ENCODE results near the gene HOXB4. TPM values are rescaled to one million over a fixed set of nuclear protein-coding genes. Genes with fewer than 3 reads are reported as not detected.

HOXB4 gene
- total and polyA plus RNA-seq, 9 donors = 0.13 to 3.4 (median 0.87) TPM

DNA sequence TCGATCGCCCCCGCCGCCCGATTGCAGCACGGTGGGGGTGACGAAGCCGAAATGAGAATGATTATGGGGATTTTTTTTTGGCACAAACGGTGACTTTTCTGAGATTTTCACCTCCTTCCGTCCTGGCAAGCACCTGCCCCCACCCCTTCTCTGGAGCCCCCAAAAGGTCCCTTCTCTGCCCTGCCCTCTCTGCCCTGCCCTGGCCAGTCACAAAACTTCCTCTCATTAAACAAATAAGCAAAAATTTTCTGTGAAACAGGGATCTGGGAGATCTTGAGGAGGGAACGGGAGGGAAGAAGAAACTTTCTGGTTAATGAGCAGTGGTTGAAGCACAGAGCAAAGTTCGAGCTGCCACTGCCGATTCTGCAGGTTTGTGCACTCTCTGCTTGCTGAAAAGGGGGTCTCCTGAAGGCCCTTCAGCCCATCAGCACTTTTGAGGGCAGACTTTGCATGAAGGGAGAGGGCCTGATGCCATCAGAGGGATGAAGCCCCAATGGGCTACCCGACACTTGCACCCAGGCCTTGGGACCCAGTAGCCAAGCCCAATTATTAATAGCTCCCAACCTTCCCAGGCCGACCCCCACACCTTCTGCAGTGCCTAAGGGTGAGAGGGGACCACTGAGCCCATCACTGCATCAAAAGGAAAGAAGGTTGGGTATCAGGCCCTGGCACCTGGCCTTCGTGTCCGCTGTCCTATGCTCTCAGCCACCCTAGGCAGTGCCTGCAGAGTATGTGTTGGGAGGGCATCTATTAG lies 38.0 kb upstream of the HOXB4 start:
- H3K36me3 ChIP-seq = no peaks in the 10 kb centered on the region
- intact Hi-C loops (cut with DNase I) = loop anchor here in 3 of 4 donors (5.0 to 10.0 kb wide), 2 partner anchors 284 to 591 kb away; no protein-coding TSS in a partner anchor
- no peaks in the 10 kb centered on the region for H3K4me1 ChIP-seq (ENCODE audit: insufficient read depth)
- H3K27me3 ChIP-seq = peaks cover under 1% of the 10 kb centered on the region
- no peak for TF ChIP-seq POLR2A (IDR thresholded peaks at IDR 0.05)
- no peak for TF ChIP-seq EP300 (IDR thresholded peaks at IDR 0.05)
- TF ChIP-seq CTCF (IDR thresholded peaks at IDR 0.05) = no peak
- no peak overlapping the region for H3K27ac ChIP-seq
- H3K4me3 ChIP-seq = no peak overlapping the region
- DNase-seq = no peak
- 19 to 25% (median 25%) methylated on average over 17 of the region's 17 CpGs for WGBS, 3 donors
- H3K9me3 ChIP-seq = no peaks in the 10 kb centered on the region

DNA sequence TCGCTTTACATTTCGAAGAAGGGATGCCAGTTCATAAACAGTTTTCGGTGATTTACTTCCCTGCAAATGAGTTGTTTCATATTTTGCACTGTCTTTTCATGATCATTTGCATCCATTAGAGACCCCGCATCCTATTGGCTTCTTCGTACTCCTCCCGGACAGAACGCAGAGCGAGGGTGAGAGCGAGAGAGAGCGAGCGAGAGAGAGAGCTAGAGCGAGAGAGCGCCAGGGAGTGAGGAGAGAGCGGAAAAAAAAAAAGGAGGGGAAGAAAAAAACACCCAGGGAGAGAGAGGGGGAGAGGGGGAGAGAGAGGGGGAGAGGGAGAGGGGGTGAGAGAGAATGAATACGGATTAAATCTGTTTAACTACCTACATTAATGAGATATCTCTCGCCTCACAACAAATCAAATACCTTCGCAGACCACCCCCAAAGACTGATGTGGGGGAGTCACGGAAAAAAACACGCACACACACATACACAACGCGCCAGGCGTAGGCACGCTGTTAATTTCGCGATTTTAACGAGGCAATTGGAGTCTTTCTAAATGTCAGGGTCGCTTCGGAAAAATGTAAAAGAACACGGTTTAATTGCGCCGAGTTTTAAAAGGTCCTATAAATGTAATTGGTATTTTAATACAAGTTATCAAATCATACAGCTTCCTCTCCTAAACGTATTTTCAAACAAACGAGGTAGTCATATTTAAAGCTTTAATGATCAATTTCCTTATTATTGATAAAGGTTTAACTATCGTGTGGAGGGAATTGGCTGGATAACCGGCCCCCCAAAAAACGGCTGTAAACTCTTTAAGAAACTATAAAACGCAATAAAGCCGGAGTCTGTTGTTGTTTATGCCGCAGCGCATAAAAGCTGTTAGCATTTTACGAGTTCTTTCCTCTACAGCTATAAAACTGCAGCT lies 37.2 kb upstream of the HOXB4 start, which contains the start of gene HOXB8:
Gene HOXB8 (minus strand): TSS at position 246 of the 916 bp plus-strand sequence. CDS start 588 bp downstream, outside the sequence.
- Histone ChIP-seq H3K27ac (no peak within 1 kb of the TSS), H3K4me3 (no peak within 1 kb of the TSS), H3K27me3 (no peaks in the 10 kb centered on the region), H3K4me1 (ENCODE audit: insufficient read depth) (peaks cover 2% of the 10 kb centered on the region), H3K9me3 (no peaks in the 10 kb centered on the region), H3K36me3 (no peaks in the 10 kb centered on the region)
- intact Hi-C loops (cut with DNase I) = loop anchor here in 3 of 4 donors (5.0 to 10.0 kb wide), 2 partner anchors 283 to 591 kb away; no protein-coding TSS in a partner anchor
- no peak for DNase-seq
- WGBS, 3 donors = 6 to 10% (median 7%) methylated on average over 41 of the region's 41 CpGs
- TF ChIP-seq EP300 (IDR thresholded peaks at IDR 0.05) = no peak
- TF ChIP-seq POLR2A (IDR thresholded peaks at IDR 0.05) = no peak
- TF ChIP-seq CTCF (IDR thresholded peaks at IDR 0.05) = no peak

DNA sequence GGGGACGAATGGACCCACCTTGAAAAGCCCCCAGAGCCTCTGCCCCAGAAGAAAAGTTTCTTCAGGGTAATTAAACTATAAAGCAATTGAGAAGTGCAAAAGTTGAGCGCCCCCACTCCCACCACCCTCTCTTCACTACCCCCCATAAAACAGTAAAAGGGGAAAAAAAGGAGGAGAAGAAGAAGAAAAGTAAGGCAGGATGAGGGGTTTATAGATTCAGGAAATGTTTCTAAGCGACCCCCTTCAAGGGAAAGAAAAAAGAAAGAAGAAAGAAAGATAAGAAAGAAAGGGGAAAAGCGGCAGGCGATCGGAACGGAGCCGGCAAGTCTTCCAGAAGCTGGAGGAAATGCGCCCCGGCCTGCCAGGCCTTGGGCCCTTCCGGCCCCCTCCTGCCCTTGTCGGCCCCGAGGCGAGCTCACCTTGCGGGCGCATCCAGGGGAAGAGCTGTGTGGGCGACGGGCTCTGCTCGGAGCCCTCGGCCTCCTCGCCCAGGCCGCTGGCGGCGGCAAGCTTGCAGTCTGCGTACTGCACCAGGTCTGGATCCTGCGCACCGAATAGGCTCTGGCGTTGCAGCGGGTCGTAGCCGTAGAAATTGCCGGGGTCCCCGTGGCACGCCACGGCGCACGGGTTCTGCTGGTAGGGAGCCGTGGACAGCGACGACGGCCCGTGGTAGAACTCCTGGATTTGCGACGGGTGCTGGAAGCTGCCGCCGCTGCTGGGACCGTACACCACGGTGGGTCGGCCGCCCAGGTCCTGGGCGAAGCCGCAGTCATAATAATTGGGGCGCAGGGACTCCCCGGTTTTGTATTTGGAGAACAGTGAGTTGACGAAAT lies 35.9 kb upstream of the HOXB4 start:
- intact Hi-C loops (cut with DNase I) = loop anchor here in 2 of 4 donors (10.0 kb wide), 1 partner anchor 589 kb away; no protein-coding TSS in a partner anchor
- Histone ChIP-seq H3K36me3 (no peaks in the 10 kb centered on the region), H3K27me3 (peaks cover 2% of the 10 kb centered on the region), H3K27ac (no peak overlapping the region), H3K4me3 (peak overlapping the region; percentile 10), H3K4me1 (ENCODE audit: insufficient read depth) (peaks cover 2% of the 10 kb centered on the region), H3K9me3 (no peaks in the 10 kb centered on the region)
- DNase-seq = no peak
- 2 to 5% (median 3%) methylated on average over 37 to 55 of the region's 55 CpGs for WGBS, 3 donors
- TF ChIP-seq EP300 (IDR thresholded peaks at IDR 0.05) (no peak), CTCF (IDR thresholded peaks at IDR 0.05) (no peak), POLR2A (IDR thresholded peaks at IDR 0.05) (no peak)
